Tibial nerve (tissue), 4 donors: ENCODE data around the gene ITGA3.

Experiments used
- CTCF ChIP-seq, 5 experiments: fragments of 200-600 bp in 3 of 5; fragments of 450-650 bp in 2 of 5; sonication (generic) in 3 of 5; IDR thresholded peaks; one replicate each; pipeline ENCODE4 v1.5.1; 2016 to 2019; ENCODE audit warnings: antibody characterized with exemption in 5 of 5, mild to moderate bottlenecking in 3 of 5, moderate library complexity in 2 of 5
- EP300 ChIP-seq, 2 donors: sonication (generic); formaldehyde crosslinking; IDR thresholded peaks; one replicate each; pipeline ENCODE4 v1.6.1; 2017; ENCODE audit warnings: antibody characterized with exemption in 2 of 2, mild to moderate bottlenecking in 1 of 2

- TF ChIP-seq CTCF (IDR thresholded peaks at IDR 0.05): no peak
- peak in 1 of 2 donors; percentile 39 for TF ChIP-seq EP300 (IDR thresholded peaks at IDR 0.05)
Measured at GRCh38 chr17:50023520-50023919, 32.4 kb upstream of the ITGA3 start.
